T-helper 1 cell (primary cell): ENCODE measurements around the gene HSPB6.
"Not testable (repeated sequence)": the region's sequence is repeated elsewhere in the genome, so short reads cannot be mapped to it uniquely, and the experiment has no call there.

Source experiments
- DNase-seq, 5 donors: peaks; one replicate each; pipeline ENCODE4 v3.0.0-alpha.2; 2012 to 2020

The HSPB6 gene

GRCh38 chr19:35785339-35785627, 28.5 kb upstream of the HSPB6 start:
- no peak for DNase-seq

GRCh38 chr19:35784503-35785338, 27.9 kb upstream of the HSPB6 start:
- DNase-seq = no peak

GRCh38 chr19:35783469-35784434, 26.9 kb upstream of the HSPB6 start:
- no peak for DNase-seq

- DNase-seq = no peak
Measured at GRCh38 chr19:35782589-35782988, 25.8 kb upstream of the HSPB6 start.

- DNase-seq = no peak
Measured at GRCh38 chr19:35781650-35782049, 24.8 kb upstream of the HSPB6 start.

- DNase-seq = no peak
Measured at GRCh38 chr19:35780717-35781116, 23.9 kb upstream of the HSPB6 start.

- DNase-seq = no peak
Measured at GRCh38 chr19:35780058-35780457, 23.2 kb upstream of the HSPB6 start.

- DNase-seq = no peak
Measured at GRCh38 chr19:35779033-35779432, 22.2 kb upstream of the HSPB6 start.

- no peak for DNase-seq
Measured at GRCh38 chr19:35777961-35778360, 21.1 kb upstream of the HSPB6 start.

GRCh38 chr19:35777086-35777841, 20.4 kb upstream of the HSPB6 start:
- DNase-seq = no peak

- DNase-seq = no peak
Measured at GRCh38 chr19:35776102-35776788, 19.4 kb upstream of the HSPB6 start.

GRCh38 chr19:35775298-35776101, 18.7 kb upstream of the HSPB6 start, which contains the start of gene ARHGAP33:
Gene ARHGAP33, plus strand, starts transcription at chr19:35775564. Its CDS starts 95 bp downstream, at chr19:35775659.
- peak; percentile 96 to 99 (median 97) for DNase-seq

- DNase-seq = no peak
Measured at GRCh38 chr19:35775046-35775297, 18.1 kb upstream of the HSPB6 start.

- DNase-seq = no peak
Measured at GRCh38 chr19:35774274-35775045, 17.6 kb upstream of the HSPB6 start.

- no peak for DNase-seq
Measured at GRCh38 chr19:35773020-35773806, 16.4 kb upstream of the HSPB6 start.

- not testable (repeated sequence) for DNase-seq
Measured at GRCh38 chr19:35772362-35772761, 15.5 kb upstream of the HSPB6 start.

GRCh38 chr19:35768082-35768421, 11.2 kb upstream of the HSPB6 start:
- peak in 1 of 5 donors; percentile 7 for DNase-seq

GRCh38 chr19:35767288-35768081, 10.7 kb upstream of the HSPB6 start:
- DNase-seq = peak in 1 of 5 donors; percentile 4

GRCh38 chr19:35766571-35767104, 9.8 kb upstream of the HSPB6 start:
- DNase-seq = no peak
